Loucy (cell line): ENCODE data around the gene RPS23.

Source experiments
- CTCF ChIP-seq: fragments of 200-600 bp; sonication (generic); conservative IDR thresholded peaks from 2 replicates; pipeline ENCODE4 v1.5.1; 2014; ENCODE audit warnings: mild to moderate bottlenecking, antibody characterized with exemption, low read length
- EZH2phosphoT487 ChIP-seq: fragments of 200-600 bp; IDR thresholded peaks from 2 replicates; pipeline ENCODE4 v1.6.1; 2018; ENCODE audit warnings: antibody characterized with exemption, mild to moderate bottlenecking, moderate library complexity, borderline replicate concordance

DNA sequence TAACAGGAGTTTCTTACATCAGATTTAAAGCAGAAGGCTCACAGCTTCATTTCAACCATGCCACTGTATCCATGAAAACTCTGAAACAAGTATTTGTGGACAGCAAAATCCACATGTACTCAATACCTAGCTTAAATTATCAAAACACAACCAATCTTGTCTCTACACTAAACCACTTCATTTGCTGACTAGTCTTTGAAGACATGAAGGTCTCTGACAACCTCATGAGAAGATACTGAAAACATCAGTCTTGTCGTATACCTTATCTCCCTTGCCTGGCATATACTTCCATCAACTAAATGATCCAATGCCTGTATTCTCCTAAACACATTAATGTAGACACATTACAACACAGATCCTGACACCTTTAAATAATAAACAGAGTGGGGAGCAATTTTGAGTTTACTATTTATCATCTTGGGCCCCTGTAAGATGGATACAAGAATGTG lies 2.9 kb downstream of the RPS23 start:
- TF ChIP-seq CTCF = no peak
- no peak for TF ChIP-seq EZH2phosphoT487
